ENCODE results near the gene PARP15. TPM values are rescaled to one million over a fixed set of nuclear protein-coding genes. Genes with fewer than 3 reads are reported as not detected.

The PARP15 gene
- polyA plus RNA-seq, 1 donor (not counting 4 experiments of a cell fraction or from before 2014, with no cell fraction given) = 0.25 TPM

DNA sequence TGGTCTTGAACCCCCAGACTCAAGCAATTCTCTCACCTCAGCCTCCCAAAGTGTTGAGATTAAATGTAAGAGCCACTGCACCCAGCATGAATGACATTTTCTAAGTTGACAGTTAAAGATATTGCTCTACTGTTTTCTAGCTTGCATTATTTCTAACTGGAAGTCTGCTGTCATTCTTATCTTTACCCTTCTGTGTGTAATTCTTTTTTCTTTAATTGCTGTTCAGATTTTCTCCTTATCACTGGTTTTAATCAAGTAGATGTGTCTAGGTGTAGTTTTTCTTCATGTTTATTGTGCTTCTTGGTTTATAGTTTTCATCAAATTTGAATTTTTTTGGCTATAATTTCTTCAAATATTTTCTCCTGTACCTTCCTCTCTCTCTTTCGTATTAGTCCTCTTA is 4.9 kb downstream of the PARP15 start:
- dilution Hi-C loops (cut with MboI; ENCODE audit: extremely low pct_ligation_motif_present, low sequenced_read_pairs) = no loop called here
- Histone ChIP-seq H3K4me3 (ENCODE audit: control insufficient read depth in 2 of 3, extremely low read depth in 1 of 3, insufficient read depth in 2 of 3, low read depth in 1 of 3, low read length in 3 of 3) (no peak overlapping the region), H3K9ac (ENCODE audit: control insufficient read depth, extremely low read depth, insufficient read depth, low read length) (no peak overlapping the region), H3K27ac (ENCODE audit: control insufficient read depth, insufficient read depth, low read length) (no peak overlapping the region), H3K36me3 (ENCODE audit: control insufficient read depth in 2 of 2, extremely low read depth in 1 of 2, insufficient read depth in 2 of 2, low read length in 2 of 2) (no peaks in the 10 kb centered on the region), H3K27me3 (ENCODE audit: control insufficient read depth, extremely low read depth, insufficient read depth, low read length) (no peaks in the 10 kb centered on the region), H3K79me2 (ENCODE audit: control insufficient read depth, insufficient read depth, low read length) (no peaks in the 10 kb centered on the region), H3K9me3 (ENCODE audit: control insufficient read depth, low read depth, low read length) (peaks cover 2% of the 10 kb centered on the region), H3K4me1 (ENCODE audit: control insufficient read depth, extremely low read depth, insufficient read depth, low read length) (no peaks in the 10 kb centered on the region), H2AFZ (ENCODE audit: control insufficient read depth, low read length) (no peak overlapping the region), H3K4me2 (ENCODE audit: control insufficient read depth, extremely low read depth, insufficient read depth, low read depth, low read length) (no peak overlapping the region), H4K20me1 (ENCODE audit: control insufficient read depth, extremely low read depth, insufficient read depth, low read length) (no peaks in the 10 kb centered on the region), H3K9me1 (ENCODE audit: control insufficient read depth, extremely low read depth, insufficient read depth, low read length) (no peaks in the 10 kb centered on the region)
- DNase-seq (ENCODE audit: low read depth, low spot score) = no peak
- TF ChIP-seq, protein P1, sequence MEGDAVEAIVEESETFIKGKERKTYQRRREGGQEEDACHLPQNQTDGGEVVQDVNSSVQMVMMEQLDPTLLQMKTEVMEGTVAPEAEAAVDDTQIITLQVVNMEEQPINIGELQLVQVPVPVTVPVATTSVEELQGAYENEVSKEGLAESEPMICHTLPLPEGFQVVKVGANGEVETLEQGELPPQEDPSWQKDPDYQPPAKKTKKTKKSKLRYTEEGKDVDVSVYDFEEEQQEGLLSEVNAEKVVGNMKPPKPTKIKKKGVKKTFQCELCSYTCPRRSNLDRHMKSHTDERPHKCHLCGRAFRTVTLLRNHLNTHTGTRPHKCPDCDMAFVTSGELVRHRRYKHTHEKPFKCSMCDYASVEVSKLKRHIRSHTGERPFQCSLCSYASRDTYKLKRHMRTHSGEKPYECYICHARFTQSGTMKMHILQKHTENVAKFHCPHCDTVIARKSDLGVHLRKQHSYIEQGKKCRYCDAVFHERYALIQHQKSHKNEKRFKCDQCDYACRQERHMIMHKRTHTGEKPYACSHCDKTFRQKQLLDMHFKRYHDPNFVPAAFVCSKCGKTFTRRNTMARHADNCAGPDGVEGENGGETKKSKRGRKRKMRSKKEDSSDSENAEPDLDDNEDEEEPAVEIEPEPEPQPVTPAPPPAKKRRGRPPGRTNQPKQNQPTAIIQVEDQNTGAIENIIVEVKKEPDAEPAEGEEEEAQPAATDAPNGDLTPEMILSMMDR (optimal IDR thresholded peaks at IDR 0.05 in 1 of 3, IDR thresholded peaks at IDR 0.05 in 1 of 3, conservative IDR thresholded peaks at IDR 0.05 in 1 of 3; ENCODE audit: extremely low read depth in 1 of 3, insufficient read depth in 2 of 3, low read length in 3 of 3) = no peak
- no peak for TF ChIP-seq EZH2 (IDR thresholded peaks at IDR 0.05; ENCODE audit: low read length)
- no peak for FAIRE-seq

- DNase-seq (ENCODE audit: low read depth, low spot score) (no peak), FAIRE-seq (no peak)
- no peak overlapping the region for H3K4me2 ChIP-seq (ENCODE audit: control insufficient read depth, extremely low read depth, insufficient read depth, low read depth, low read length)
- no peaks in the 10 kb centered on the region for H4K20me1 ChIP-seq (ENCODE audit: control insufficient read depth, extremely low read depth, insufficient read depth, low read length)
- no peak for TF ChIP-seq EZH2 (IDR thresholded peaks at IDR 0.05; ENCODE audit: low read length)
- TF ChIP-seq, protein P1 (optimal IDR thresholded peaks at IDR 0.05 in 1 of 3, IDR thresholded peaks at IDR 0.05 in 1 of 3, conservative IDR thresholded peaks at IDR 0.05 in 1 of 3; ENCODE audit: extremely low read depth in 1 of 3, insufficient read depth in 2 of 3, low read length in 3 of 3) = no peak
- dilution Hi-C loops (cut with MboI; ENCODE audit: extremely low pct_ligation_motif_present, low sequenced_read_pairs) = no loop called here
- no peaks in the 10 kb centered on the region for H3K9me1 ChIP-seq (ENCODE audit: control insufficient read depth, extremely low read depth, insufficient read depth, low read length)
- H3K36me3 ChIP-seq (ENCODE audit: control insufficient read depth in 2 of 2, extremely low read depth in 1 of 2, insufficient read depth in 2 of 2, low read length in 2 of 2) = no peaks in the 10 kb centered on the region
- no peaks in the 10 kb centered on the region for H3K4me1 ChIP-seq (ENCODE audit: control insufficient read depth, extremely low read depth, insufficient read depth, low read length)
- no peak overlapping the region for H3K27ac ChIP-seq (ENCODE audit: control insufficient read depth, insufficient read depth, low read length)
- H3K27me3 ChIP-seq (ENCODE audit: control insufficient read depth, extremely low read depth, insufficient read depth, low read length) = no peaks in the 10 kb centered on the region
- no peak overlapping the region for H3K4me3 ChIP-seq (ENCODE audit: control insufficient read depth in 2 of 3, extremely low read depth in 1 of 3, insufficient read depth in 2 of 3, low read depth in 1 of 3, low read length in 3 of 3)
- no peak overlapping the region for H3K9ac ChIP-seq (ENCODE audit: control insufficient read depth, extremely low read depth, insufficient read depth, low read length)
- no peaks in the 10 kb centered on the region for H3K79me2 ChIP-seq (ENCODE audit: control insufficient read depth, insufficient read depth, low read length)
- peaks cover 2% of the 10 kb centered on the region for H3K9me3 ChIP-seq (ENCODE audit: control insufficient read depth, low read depth, low read length)
- no peak overlapping the region for H2AFZ ChIP-seq (ENCODE audit: control insufficient read depth, low read length)
Observed at GRCh38 chr3:122586098-122586497, 8.6 kb downstream of the PARP15 start.

Measured in keratinocyte (primary cell).